GM19099 (cell line): ENCODE measurements around the gene LRRC8B.

Experiments used
- POLR2A ChIP-seq: IDR thresholded peaks from 3 replicates; pipeline ENCODE4 v1.6.1; 2011; ENCODE audit warnings: low read depth; ENCODE audit not compliant: insufficient read length; ENCODE audit errors: extremely low read depth

Gene LRRC8B

GRCh38 chr1:89641781-89642180 lies 117.2 kb downstream of the LRRC8B start:
- no peak for TF ChIP-seq POLR2A

GRCh38 chr1:89643577-89643976 lies 118.9 kb downstream of the LRRC8B start:
- TF ChIP-seq POLR2A: no peak

- no peak for TF ChIP-seq POLR2A
Measured at GRCh38 chr1:89644119-89644814, 119.6 kb downstream of the LRRC8B start.

GRCh38 chr1:89646259-89646658 lies 121.6 kb downstream of the LRRC8B start:
- no peak for TF ChIP-seq POLR2A
